Measurements from ENCODE around the gene ZNF394. TPM values are rescaled to one million over a fixed set of nuclear protein-coding genes. Genes with fewer than 3 reads are reported as not detected.

Gene ZNF394
- polyA plus RNA-seq, 3 donors: 35.7 to 57.7 (median 39.1) TPM

DNA sequence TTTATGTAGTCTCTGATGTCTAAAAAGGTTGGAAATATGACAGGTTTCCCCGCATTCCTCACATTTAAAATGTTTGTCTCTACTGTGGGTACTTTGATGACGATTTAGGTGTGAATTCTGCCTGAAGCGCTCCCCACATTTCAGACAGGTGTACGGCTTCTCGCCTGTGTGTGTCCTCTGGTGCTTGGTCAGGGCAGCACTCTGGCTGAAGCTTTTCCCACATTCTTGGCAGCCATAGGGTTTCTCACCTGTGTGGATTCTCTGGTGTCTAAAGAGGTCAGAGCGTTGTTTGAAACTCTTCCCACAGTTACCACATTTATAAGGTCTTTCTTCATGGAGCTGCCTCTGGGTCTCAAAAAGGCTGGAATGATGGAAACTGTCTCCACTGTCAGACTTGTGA is 6.3 kb downstream of the ZNF394 start:
- intact Hi-C loops (cut with micrococcal nuclease): no loop called here
- Histone ChIP-seq H2AFZ (ENCODE audit: insufficient read depth, low read depth, low read length, poor library complexity, severe bottlenecking) (no peak overlapping the region), H3K4me2 (replicated peaks; ENCODE audit: extremely low read depth, low read length, poor library complexity, severe bottlenecking) (no peak overlapping the region), H3K27ac (ENCODE audit: low read depth in 1 of 2, low read length in 2 of 2) (no peak overlapping the region), H3K36me3 (replicated peaks in 1 of 2; ENCODE audit: control insufficient read depth in 1 of 2, insufficient read depth in 2 of 2, low read length in 2 of 2) (peaks cover 47 to 64% of the 10 kb centered on the region in 2 donors), H3K9me3 (replicated peaks in 1 of 2; ENCODE audit: control insufficient read depth in 1 of 2, insufficient read depth in 1 of 2, low read length in 2 of 2) (peaks cover 19 to 28% of the 10 kb centered on the region in 2 donors), H3K27me3 (ENCODE audit: control insufficient read depth in 2 of 2, insufficient read depth in 2 of 2, low read length in 2 of 2) (no peaks in the 10 kb centered on the region), H4K20me1 (ENCODE audit: insufficient read depth, low read length) (peaks cover 82% of the 10 kb centered on the region), H3K79me2 (ENCODE audit: insufficient read depth, low read length) (peaks cover 66% of the 10 kb centered on the region), H3K4me3 (replicated peaks in 1 of 3; ENCODE audit: low read depth in 2 of 3, low read length in 3 of 3) (no peak overlapping the region), H3K9ac (ENCODE audit: insufficient read depth, low read length, poor library complexity, severe bottlenecking) (no peak overlapping the region), H3K4me1 (ENCODE audit: control insufficient read depth in 1 of 2, insufficient read depth in 2 of 2, low read length in 2 of 2) (peaks cover 14 to 15% of the 10 kb centered on the region in 2 donors)
- peaks cover 42 to 75% of the 10 kb centered on the region in 2 donors for H3K36me3 Mint-ChIP-seq
- WGBS (ENCODE audit: insufficient coverage): no CpG with 5 or more reads among the region's 6 CpGs
- H3K4me1 Mint-ChIP-seq: peaks cover 14% of the 10 kb centered on the region
- DNase-seq: no peak
- no peak overlapping the region for H3K27ac Mint-ChIP-seq
- peaks cover 18 to 32% (median 25%) of the 10 kb centered on the region in 7 donors for H3K9me3 Mint-ChIP-seq
- no peak overlapping the region for H3K4me3 Mint-ChIP-seq
- H3K27me3 Mint-ChIP-seq (ENCODE audit: low read depth in 3 of 3): no peaks in the 10 kb centered on the region
- TF ChIP-seq, protein P1, sequence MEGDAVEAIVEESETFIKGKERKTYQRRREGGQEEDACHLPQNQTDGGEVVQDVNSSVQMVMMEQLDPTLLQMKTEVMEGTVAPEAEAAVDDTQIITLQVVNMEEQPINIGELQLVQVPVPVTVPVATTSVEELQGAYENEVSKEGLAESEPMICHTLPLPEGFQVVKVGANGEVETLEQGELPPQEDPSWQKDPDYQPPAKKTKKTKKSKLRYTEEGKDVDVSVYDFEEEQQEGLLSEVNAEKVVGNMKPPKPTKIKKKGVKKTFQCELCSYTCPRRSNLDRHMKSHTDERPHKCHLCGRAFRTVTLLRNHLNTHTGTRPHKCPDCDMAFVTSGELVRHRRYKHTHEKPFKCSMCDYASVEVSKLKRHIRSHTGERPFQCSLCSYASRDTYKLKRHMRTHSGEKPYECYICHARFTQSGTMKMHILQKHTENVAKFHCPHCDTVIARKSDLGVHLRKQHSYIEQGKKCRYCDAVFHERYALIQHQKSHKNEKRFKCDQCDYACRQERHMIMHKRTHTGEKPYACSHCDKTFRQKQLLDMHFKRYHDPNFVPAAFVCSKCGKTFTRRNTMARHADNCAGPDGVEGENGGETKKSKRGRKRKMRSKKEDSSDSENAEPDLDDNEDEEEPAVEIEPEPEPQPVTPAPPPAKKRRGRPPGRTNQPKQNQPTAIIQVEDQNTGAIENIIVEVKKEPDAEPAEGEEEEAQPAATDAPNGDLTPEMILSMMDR (IDR thresholded peaks at IDR 0.05): no peak

DNA sequence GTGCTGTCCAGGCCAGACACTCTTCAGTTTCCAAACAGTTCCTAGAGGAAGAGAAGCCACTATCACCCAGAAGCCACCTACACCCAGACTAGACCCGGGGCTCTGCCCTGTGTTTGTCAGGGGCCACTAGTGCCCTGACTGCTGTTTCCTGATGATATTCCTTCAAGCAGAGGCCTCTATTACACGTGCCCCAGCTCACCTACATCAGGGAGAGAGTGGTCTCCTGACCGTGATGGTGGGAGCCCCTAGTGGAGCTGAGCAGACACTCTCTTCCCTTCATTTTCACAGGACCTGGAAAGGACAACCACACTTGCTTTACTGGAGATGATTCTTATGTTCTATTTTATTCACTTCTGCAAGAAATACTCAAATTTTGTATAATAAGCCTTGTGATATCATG is 9.2 kb downstream of the ZNF394 start:
- H3K27me3 ChIP-seq (ENCODE audit: control insufficient read depth in 2 of 2, insufficient read depth in 2 of 2, low read length in 2 of 2): no peaks in the 10 kb centered on the region
- H3K9me3 ChIP-seq (replicated peaks in 1 of 2; ENCODE audit: control insufficient read depth in 1 of 2, insufficient read depth in 1 of 2, low read length in 2 of 2): peaks cover 19 to 26% of the 10 kb centered on the region in 2 donors
- Mint-ChIP-seq H3K27me3 (ENCODE audit: low read depth in 3 of 3) (no peaks in the 10 kb centered on the region), H3K36me3 (peaks cover 33 to 66% of the 10 kb centered on the region in 2 donors), H3K9me3 (peaks cover 14 to 28% (median 25%) of the 10 kb centered on the region in 7 donors), H3K4me3 (no peak overlapping the region), H3K27ac (peak overlapping the region in 2 of 7 donors; percentile 43 to 61), H3K4me1 (no peaks in the 10 kb centered on the region)
- H3K4me3 ChIP-seq (replicated peaks in 1 of 3; ENCODE audit: low read depth in 2 of 3, low read length in 3 of 3): no peak overlapping the region
- intact Hi-C loops (cut with micrococcal nuclease): no loop called here
- H4K20me1 ChIP-seq (ENCODE audit: insufficient read depth, low read length): peaks cover 56% of the 10 kb centered on the region
- H3K79me2 ChIP-seq (ENCODE audit: insufficient read depth, low read length): peaks cover 36% of the 10 kb centered on the region
- peaks cover 33 to 58% of the 10 kb centered on the region in 2 donors for H3K36me3 ChIP-seq (replicated peaks in 1 of 2; ENCODE audit: control insufficient read depth in 1 of 2, insufficient read depth in 2 of 2, low read length in 2 of 2)
- H2AFZ ChIP-seq (ENCODE audit: insufficient read depth, low read depth, low read length, poor library complexity, severe bottlenecking): no peak overlapping the region
- TF ChIP-seq, protein P1 (IDR thresholded peaks at IDR 0.05): no peak
- H3K4me2 ChIP-seq (replicated peaks; ENCODE audit: extremely low read depth, low read length, poor library complexity, severe bottlenecking): no peak overlapping the region
- WGBS (ENCODE audit: insufficient coverage): 100% methylated on average over 1 of the region's 3 CpGs
- DNase-seq: no peak
- no peaks in the 10 kb centered on the region for H3K4me1 ChIP-seq (ENCODE audit: control insufficient read depth in 1 of 2, insufficient read depth in 2 of 2, low read length in 2 of 2)
- H3K27ac ChIP-seq (ENCODE audit: low read depth in 1 of 2, low read length in 2 of 2): no peak overlapping the region
- no peak overlapping the region for H3K9ac ChIP-seq (ENCODE audit: insufficient read depth, low read length, poor library complexity, severe bottlenecking)

Measured in CD14-positive monocyte (primary cell).